HEK293 (cell line): ENCODE measurements around the gene IL34.

ENCODE experiments used
- ZBTB17 ChIP-seq: fragments of 450-650 bp; formaldehyde crosslinking; IDR thresholded peaks from 2 replicates; pipeline ENCODE4 v1.5.1; 2016; ENCODE audit warnings: missing biosample characterization, missing genetic modification characterization
- ZBTB7A ChIP-seq: fragments of 450-650 bp; formaldehyde crosslinking; IDR thresholded peaks from 2 replicates; pipeline ENCODE4 v1.5.1; 2016; ENCODE audit warnings: low read depth, missing biosample characterization, missing genetic modification characterization
- ZNF274 ChIP-seq, 2 experiments: fragments of 200-500 bp in 1 of 2; fragments of 450-650 bp in 1 of 2; sonication (Bioruptor generic) in 1 of 2; formaldehyde crosslinking in 1 of 2; IDR thresholded peaks; 2 replicates each; pipeline versions ENCODE4 v1.5.1 to v1.6.1; 2014 to 2016; ENCODE audit warnings: borderline replicate concordance in 1 of 2, inconsistent platforms in 1 of 2, low read length in 1 of 2, missing biosample characterization in 1 of 2, missing genetic modification characterization in 1 of 2
- ZNF416 ChIP-seq: fragments of 450-650 bp; formaldehyde crosslinking; IDR thresholded peaks from 2 replicates; pipeline ENCODE4 v1.5.1; 2016; ENCODE audit warnings: missing biosample characterization, missing genetic modification characterization
- ZNF510 ChIP-seq: fragments of 450-650 bp; formaldehyde crosslinking; IDR thresholded peaks from 2 replicates; pipeline ENCODE4 v1.5.1; 2018; ENCODE audit warnings: mild to moderate bottlenecking, missing genetic modification characterization, missing biosample characterization; ENCODE audit not compliant: insufficient replicate concordance
- ZNF558 ChIP-seq: fragments of 450-650 bp; formaldehyde crosslinking; IDR thresholded peaks from 2 replicates; pipeline ENCODE4 v1.5.1; 2016; ENCODE audit warnings: missing biosample characterization, missing genetic modification characterization
- ZNF560 ChIP-seq: fragments of 450-650 bp; formaldehyde crosslinking; IDR thresholded peaks from 2 replicates; pipeline ENCODE4 v1.5.1; 2017; ENCODE audit warnings: missing biosample characterization, missing genetic modification characterization, borderline replicate concordance
- ZNF654 ChIP-seq: fragments of 450-650 bp; formaldehyde crosslinking; IDR thresholded peaks from 2 replicates; pipeline ENCODE4 v1.5.1; 2016; ENCODE audit warnings: low read depth, missing biosample characterization, missing genetic modification characterization
- TF ChIP-seq, protein P1 (sequence below): fragments of 450-650 bp; formaldehyde crosslinking; IDR thresholded peaks from 2 replicates; pipeline ENCODE4 v1.5.1; 2016; ENCODE audit warnings: missing biosample characterization, missing genetic modification characterization
- TF ChIP-seq, protein P2 (sequence below): fragments of 450-650 bp; formaldehyde crosslinking; IDR thresholded peaks from 2 replicates; pipeline ENCODE4 v1.5.1; 2016; ENCODE audit warnings: missing biosample characterization, missing genetic modification characterization
- TF ChIP-seq, protein P3 (sequence below): fragments of 450-650 bp; formaldehyde crosslinking; IDR thresholded peaks from 2 replicates; pipeline ENCODE4 v1.5.1; 2016; ENCODE audit warnings: missing biosample characterization, missing genetic modification characterization

GRCh38 chr16:70675851-70676513, 29.6 kb downstream of the IL34 start:
- TF ChIP-seq, protein P1, sequence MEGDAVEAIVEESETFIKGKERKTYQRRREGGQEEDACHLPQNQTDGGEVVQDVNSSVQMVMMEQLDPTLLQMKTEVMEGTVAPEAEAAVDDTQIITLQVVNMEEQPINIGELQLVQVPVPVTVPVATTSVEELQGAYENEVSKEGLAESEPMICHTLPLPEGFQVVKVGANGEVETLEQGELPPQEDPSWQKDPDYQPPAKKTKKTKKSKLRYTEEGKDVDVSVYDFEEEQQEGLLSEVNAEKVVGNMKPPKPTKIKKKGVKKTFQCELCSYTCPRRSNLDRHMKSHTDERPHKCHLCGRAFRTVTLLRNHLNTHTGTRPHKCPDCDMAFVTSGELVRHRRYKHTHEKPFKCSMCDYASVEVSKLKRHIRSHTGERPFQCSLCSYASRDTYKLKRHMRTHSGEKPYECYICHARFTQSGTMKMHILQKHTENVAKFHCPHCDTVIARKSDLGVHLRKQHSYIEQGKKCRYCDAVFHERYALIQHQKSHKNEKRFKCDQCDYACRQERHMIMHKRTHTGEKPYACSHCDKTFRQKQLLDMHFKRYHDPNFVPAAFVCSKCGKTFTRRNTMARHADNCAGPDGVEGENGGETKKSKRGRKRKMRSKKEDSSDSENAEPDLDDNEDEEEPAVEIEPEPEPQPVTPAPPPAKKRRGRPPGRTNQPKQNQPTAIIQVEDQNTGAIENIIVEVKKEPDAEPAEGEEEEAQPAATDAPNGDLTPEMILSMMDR (tag by site-specific recombination) = no peak
- TF ChIP-seq ZBTB7A = no peak
- TF ChIP-seq, protein P2, sequence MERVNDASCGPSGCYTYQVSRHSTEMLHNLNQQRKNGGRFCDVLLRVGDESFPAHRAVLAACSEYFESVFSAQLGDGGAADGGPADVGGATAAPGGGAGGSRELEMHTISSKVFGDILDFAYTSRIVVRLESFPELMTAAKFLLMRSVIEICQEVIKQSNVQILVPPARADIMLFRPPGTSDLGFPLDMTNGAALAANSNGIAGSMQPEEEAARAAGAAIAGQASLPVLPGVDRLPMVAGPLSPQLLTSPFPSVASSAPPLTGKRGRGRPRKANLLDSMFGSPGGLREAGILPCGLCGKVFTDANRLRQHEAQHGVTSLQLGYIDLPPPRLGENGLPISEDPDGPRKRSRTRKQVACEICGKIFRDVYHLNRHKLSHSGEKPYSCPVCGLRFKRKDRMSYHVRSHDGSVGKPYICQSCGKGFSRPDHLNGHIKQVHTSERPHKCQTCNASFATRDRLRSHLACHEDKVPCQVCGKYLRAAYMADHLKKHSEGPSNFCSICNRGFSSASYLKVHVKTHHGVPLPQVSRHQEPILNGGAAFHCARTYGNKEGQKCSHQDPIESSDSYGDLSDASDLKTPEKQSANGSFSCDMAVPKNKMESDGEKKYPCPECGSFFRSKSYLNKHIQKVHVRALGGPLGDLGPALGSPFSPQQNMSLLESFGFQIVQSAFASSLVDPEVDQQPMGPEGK (tag by site-specific recombination) = no peak
- no peak for TF ChIP-seq ZNF560
- no peak for TF ChIP-seq ZNF510 (tag by site-specific recombination)
- no peak for TF ChIP-seq ZNF558 (tag by site-specific recombination)
- TF ChIP-seq ZBTB17 (tag by site-specific recombination) = no peak
- TF ChIP-seq, protein P3, sequence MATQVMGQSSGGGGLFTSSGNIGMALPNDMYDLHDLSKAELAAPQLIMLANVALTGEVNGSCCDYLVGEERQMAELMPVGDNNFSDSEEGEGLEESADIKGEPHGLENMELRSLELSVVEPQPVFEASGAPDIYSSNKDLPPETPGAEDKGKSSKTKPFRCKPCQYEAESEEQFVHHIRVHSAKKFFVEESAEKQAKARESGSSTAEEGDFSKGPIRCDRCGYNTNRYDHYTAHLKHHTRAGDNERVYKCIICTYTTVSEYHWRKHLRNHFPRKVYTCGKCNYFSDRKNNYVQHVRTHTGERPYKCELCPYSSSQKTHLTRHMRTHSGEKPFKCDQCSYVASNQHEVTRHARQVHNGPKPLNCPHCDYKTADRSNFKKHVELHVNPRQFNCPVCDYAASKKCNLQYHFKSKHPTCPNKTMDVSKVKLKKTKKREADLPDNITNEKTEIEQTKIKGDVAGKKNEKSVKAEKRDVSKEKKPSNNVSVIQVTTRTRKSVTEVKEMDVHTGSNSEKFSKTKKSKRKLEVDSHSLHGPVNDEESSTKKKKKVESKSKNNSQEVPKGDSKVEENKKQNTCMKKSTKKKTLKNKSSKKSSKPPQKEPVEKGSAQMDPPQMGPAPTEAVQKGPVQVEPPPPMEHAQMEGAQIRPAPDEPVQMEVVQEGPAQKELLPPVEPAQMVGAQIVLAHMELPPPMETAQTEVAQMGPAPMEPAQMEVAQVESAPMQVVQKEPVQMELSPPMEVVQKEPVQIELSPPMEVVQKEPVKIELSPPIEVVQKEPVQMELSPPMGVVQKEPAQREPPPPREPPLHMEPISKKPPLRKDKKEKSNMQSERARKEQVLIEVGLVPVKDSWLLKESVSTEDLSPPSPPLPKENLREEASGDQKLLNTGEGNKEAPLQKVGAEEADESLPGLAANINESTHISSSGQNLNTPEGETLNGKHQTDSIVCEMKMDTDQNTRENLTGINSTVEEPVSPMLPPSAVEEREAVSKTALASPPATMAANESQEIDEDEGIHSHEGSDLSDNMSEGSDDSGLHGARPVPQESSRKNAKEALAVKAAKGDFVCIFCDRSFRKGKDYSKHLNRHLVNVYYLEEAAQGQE (tag by site-specific recombination) = no peak
- no peak for TF ChIP-seq ZNF274 (IDR thresholded peaks at IDR 0.05; ENCODE audit: low read length)
- no peak for TF ChIP-seq ZNF274 (tag by site-specific recombination; IDR thresholded peaks at IDR 0.05; ENCODE audit: borderline replicate concordance)
- no peak for TF ChIP-seq ZNF654 (tag by site-specific recombination)
- no peak for TF ChIP-seq ZNF416 (tag by site-specific recombination)
